Left lobe of liver (tissue), 2 donors: ENCODE data around the gene DNAI2. TPM values are rescaled to one million over a fixed set of nuclear protein-coding genes. Genes with fewer than 3 reads are reported as not detected.

ENCODE experiments used
- ATAC-seq: fragments of 200-7000 bp; cut with Tn5 transposase; one replicate; pipeline ENCODE4 v1.9.1; 2020; ENCODE audit warnings: mild to moderate bottlenecking, moderate library complexity
- DNase-seq: peaks from one replicate; pipeline ENCODE4 v3.0.0-alpha.2; 2020; ENCODE audit warnings: low spot score
- total RNA-seq: library from RNA; stranded (reverse); gene quantifications from one replicate; pipeline ENCODE4 v1.2.1, GENCODE V29; 2021
- donor health status: DM: no; HTN: no; CAD: no; lungs with moderate emphysema.
- donor health status: DM: no; HTN: yes; CAD: no.

The DNAI2 gene
- total RNA-seq, 1 donor from 2014 or later, result not detected

GRCh38 chr17:74356646-74357465, 82.8 kb downstream of the DNAI2 start:
- ATAC-seq (peak; percentile 33), DNase-seq (no peak)

GRCh38 chr17:74357466-74357809, 83.4 kb downstream of the DNAI2 start:
- ATAC-seq (no peak), DNase-seq (no peak)

DNA sequence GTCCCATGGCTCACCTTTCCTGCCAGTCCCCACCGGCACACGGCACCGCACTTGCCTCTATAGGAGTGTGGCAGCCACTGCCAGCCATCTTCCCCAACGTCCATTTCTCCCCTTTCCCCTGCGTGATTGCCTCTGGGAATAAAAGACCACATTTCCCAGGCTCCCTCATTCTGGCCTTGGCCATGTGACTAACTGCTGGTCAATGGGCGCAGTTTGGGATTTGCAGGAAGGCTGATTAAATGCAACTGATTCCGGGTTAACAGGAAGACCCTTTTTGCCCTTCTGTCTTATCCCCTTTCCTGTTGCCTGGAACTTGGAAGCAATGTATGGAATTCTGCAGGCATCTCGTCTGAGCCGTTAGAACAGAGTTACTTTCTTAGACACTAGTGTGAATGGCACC, 84.7 kb downstream of the DNAI2 start:
- DNase-seq (no peak), ATAC-seq (no peak)

DNA sequence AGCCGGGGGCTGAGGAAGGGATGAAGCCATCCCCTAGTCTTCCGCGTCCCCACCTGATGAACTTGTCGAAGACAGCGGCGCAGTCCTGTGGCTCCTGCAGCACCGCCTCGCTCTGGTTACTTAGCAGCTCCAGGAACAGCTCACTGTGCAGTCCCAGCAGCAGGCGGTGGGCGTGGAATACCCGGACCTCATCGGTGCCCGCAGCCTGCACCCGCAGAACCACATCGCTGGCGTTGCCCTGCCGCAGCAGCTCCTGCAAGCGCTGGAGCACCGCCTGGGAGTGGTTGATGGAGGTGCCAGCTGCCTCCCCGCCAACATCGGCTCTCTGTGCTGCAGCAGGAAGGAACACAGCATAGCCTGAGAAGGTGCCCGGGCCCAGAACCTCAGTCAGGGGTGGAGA, 85.9 kb downstream of the DNAI2 start:
- DNase-seq (no peak), ATAC-seq (no peak)

GRCh38 chr17:74360899-74361229, 86.8 kb downstream of the DNAI2 start:
- no peak for ATAC-seq

GRCh38 chr17:74361230-74362068, 87.4 kb downstream of the DNAI2 start, which contains the start of gene BTBD17:
BTBD17 (minus strand) TSS chr17:74361868; CDS start chr17:74361819, 49 bp downstream.
- ATAC-seq (peak; percentile 79), DNase-seq (peak; percentile 56)

More at GRCh38 chr17:74360899-74361229, 86.8 kb downstream of the DNAI2 start:
- DNase-seq, result no peak

DNA sequence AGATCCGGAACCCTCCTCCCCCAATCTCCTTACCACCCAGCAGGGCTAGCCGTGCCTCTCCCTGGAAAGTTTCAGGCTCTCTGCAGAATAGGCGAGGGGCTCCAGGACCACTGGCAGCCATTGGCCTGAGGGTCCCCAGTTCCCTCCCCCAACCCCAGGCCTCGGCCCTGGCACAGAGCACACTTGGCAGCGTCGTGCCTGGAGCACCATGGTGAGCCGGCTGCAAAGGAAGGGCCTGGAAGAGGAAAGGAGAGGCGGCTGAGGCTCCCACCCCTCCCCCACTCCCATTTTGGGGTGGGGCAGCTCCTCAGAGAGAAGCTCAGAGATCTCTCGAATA, 88.0 kb downstream of the DNAI2 start:
- DNase-seq, result no peak
- ATAC-seq, result no peak

DNA sequence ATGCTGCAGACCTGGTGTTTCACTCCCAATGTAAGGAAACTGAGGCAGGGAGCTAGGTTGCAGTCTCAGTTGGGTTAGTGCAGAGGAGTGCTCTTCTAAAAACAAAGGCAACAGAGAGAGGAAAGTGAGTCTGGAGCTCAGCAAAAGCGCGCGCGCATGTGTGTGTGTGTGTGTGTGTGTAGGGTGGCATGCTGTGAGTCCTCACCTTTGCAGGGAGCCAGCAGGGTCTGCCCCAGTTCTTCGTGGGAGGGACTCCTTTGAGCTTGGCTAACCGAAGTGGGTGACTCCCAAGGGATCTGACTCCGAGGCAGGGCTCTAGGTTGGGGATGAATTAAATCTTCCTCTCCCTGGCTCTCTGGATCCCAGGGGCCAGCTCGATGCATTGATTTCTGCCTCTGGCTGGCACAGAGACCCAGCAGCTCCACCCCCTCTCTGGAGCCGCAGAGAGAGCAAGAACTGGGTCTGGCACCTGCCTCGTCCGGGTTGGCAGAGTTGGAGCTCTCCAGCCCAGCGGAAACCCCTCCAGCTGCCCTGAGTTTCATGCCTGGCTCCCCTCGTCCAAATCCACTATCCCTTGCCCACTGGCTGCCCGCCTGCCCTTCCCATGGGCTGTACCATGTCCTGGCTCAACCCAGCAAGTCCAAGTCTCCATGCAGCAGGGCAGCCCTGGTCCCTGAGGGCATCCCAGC, 88.9 kb downstream of the DNAI2 start:
- ATAC-seq (peak; percentile 17), DNase-seq (no peak)

Other genes with a start within 250 kb of the DNAI2 start
- 271 TPM for gene RPL38, start 70.6 kb upstream of the DNAI2 start, total RNA-seq
- 0.81 TPM for gene TTYH2, start 60.7 kb upstream of the DNAI2 start, total RNA-seq
- gene KIF19, start 52.0 kb downstream of the DNAI2 start, total RNA-seq, result 0.58 TPM
- not detected for gene BTBD17, start 87.6 kb downstream of the DNAI2 start, total RNA-seq
- gene GPR142, start 93.3 kb downstream of the DNAI2 start, total RNA-seq, result not detected
- 243 TPM for gene GPRC5C, start 157.9 kb downstream of the DNAI2 start, total RNA-seq
- 3.8 TPM for gene CD300A, start 192.4 kb downstream of the DNAI2 start, total RNA-seq